OCI-LY7 (cell line): Measurements from ENCODE around the gene EPS8L2.

Experiments used
- CTCF ChIP-seq: fragments of 200-600 bp; sonication (generic); conservative IDR thresholded peaks from 2 replicates; pipeline ENCODE4 v1.5.1; 2014; ENCODE audit warnings: mild to moderate bottlenecking, antibody characterized with exemption, low read length, moderate library complexity, mixed read lengths
- EZH2phosphoT487 ChIP-seq: fragments of 200-600 bp; sonication (generic); IDR thresholded peaks from 2 replicates; pipeline ENCODE4 v1.6.1; 2018; ENCODE audit warnings: low read depth, borderline replicate concordance, mild to moderate bottlenecking, mixed run types, antibody characterized with exemption, low read length, moderate library complexity, mixed read lengths

- TF ChIP-seq CTCF (no peak), EZH2phosphoT487 (no peak)
Measured at GRCh38 chr11:721741-722345, 15.8 kb downstream of the EPS8L2 start.
